ENCODE results near the gene KCNK6.
A peak's percentile ranks its signal among the peaks of the same experiment; 100 is the strongest.

The KCNK6 gene

GRCh38 chr19:38319421-38320258 is at the start of gene KCNK6:
KCNK6 (plus strand) TSS chr19:38319845; CDS start chr19:38319951, 106 bp downstream.
- no peak for TF ChIP-seq CTCF (IDR thresholded peaks at IDR 0.05; ENCODE audit: insufficient read depth, missing control alignments)
- peak; percentile 63 for DNase-seq (ENCODE audit: insufficient read length, low spot score)
- FAIRE-seq: no peak

GRCh38 chr19:38270587-38271167 is 49.0 kb upstream of the KCNK6 start:
- no peak for TF ChIP-seq CTCF (IDR thresholded peaks at IDR 0.05; ENCODE audit: insufficient read depth, missing control alignments)
- DNase-seq (ENCODE audit: insufficient read length, low spot score) (no peak), FAIRE-seq (no peak)

GRCh38 chr19:38273499-38273898 is 46.1 kb upstream of the KCNK6 start:
- DNase-seq (ENCODE audit: insufficient read length, low spot score): no peak
- no peak for FAIRE-seq
- no peak for TF ChIP-seq CTCF (IDR thresholded peaks at IDR 0.05; ENCODE audit: insufficient read depth, missing control alignments)

GRCh38 chr19:38274739-38275138 is 44.9 kb upstream of the KCNK6 start:
- DNase-seq (ENCODE audit: insufficient read length, low spot score) (no peak), FAIRE-seq (no peak)
- no peak for TF ChIP-seq CTCF (IDR thresholded peaks at IDR 0.05; ENCODE audit: insufficient read depth, missing control alignments)

GRCh38 chr19:38276942-38277517 is 42.6 kb upstream of the KCNK6 start:
- no peak for TF ChIP-seq CTCF (IDR thresholded peaks at IDR 0.05; ENCODE audit: insufficient read depth, missing control alignments)
- DNase-seq (ENCODE audit: insufficient read length, low spot score) (no peak), FAIRE-seq (no peak)

GRCh38 chr19:38277549-38277948 is 42.1 kb upstream of the KCNK6 start:
- DNase-seq (ENCODE audit: insufficient read length, low spot score) (no peak), FAIRE-seq (no peak)
- TF ChIP-seq CTCF (IDR thresholded peaks at IDR 0.05; ENCODE audit: insufficient read depth, missing control alignments): no peak
